Fibroblast of lung (primary cell): Measurements from ENCODE around the gene SMC1A. TPM values are rescaled to one million over a fixed set of nuclear protein-coding genes. Genes with fewer than 3 reads are reported as not detected.

Source experiments
- DNase-seq, 2 donors: peaks; one replicate each; pipeline versions ENCODE4 v3.0.0 to v3.0.0-alpha.2; 2010; ENCODE audit warnings: low read depth in 2 of 2
- H2AFZ ChIP-seq: 2 replicates; pipeline ENCODE4 v1.5.1; 2012; ENCODE audit warnings: low read length, control low read depth, inconsistent platforms
- H3K27ac ChIP-seq: 2 replicates; pipeline ENCODE4 v1.5.1; 2011; ENCODE audit warnings: low read length, control low read depth; ENCODE audit not compliant: insufficient read depth
- H3K27me3 ChIP-seq: 2 replicates; pipeline ENCODE4 v1.5.1; 2011; ENCODE audit warnings: mild to moderate bottlenecking, low read length; ENCODE audit not compliant: control insufficient read depth, insufficient read depth
- H3K36me3 ChIP-seq: 2 replicates; pipeline ENCODE4 v1.5.1; 2011; ENCODE audit warnings: low read length; ENCODE audit not compliant: control insufficient read depth, insufficient read depth
- H3K4me1 ChIP-seq: 2 replicates; pipeline ENCODE4 v1.5.1; 2011; ENCODE audit warnings: low read length; ENCODE audit not compliant: control insufficient read depth, insufficient read depth; ENCODE audit errors: extremely low read depth
- H3K4me2 ChIP-seq: 2 replicates; pipeline ENCODE4 v1.5.1; 2011; ENCODE audit warnings: low read length, control low read depth; ENCODE audit not compliant: insufficient read depth; ENCODE audit errors: extremely low read depth
- H3K4me3 ChIP-seq, 4 experiments: fragments of 200-600 bp in 1 of 4; sonication (generic) in 1 of 4; replicated peaks in 1 of 4; 2 replicates each; pipeline ENCODE4 v1.5.1; 2011 to 2016; ENCODE audit warnings: low read length in 4 of 4, low read depth in 3 of 4, mild to moderate bottlenecking in 3 of 4, control low read depth in 2 of 4, inconsistent platforms in 1 of 4, mixed read lengths in 1 of 4; ENCODE audit not compliant: insufficient read depth in 1 of 4; ENCODE audit errors: control extremely low read depth in 1 of 4
- H3K79me2 ChIP-seq: 2 replicates; pipeline ENCODE4 v1.5.1; 2012; ENCODE audit warnings: mild to moderate bottlenecking, low read length, inconsistent platforms; ENCODE audit not compliant: control insufficient read depth, insufficient read depth
- H3K9ac ChIP-seq: 2 replicates; pipeline ENCODE4 v1.5.1; 2011; ENCODE audit warnings: mild to moderate bottlenecking, low read length, control low read depth; ENCODE audit not compliant: insufficient read depth
- H3K9me3 ChIP-seq: 2 replicates; pipeline ENCODE4 v1.5.1; 2012; ENCODE audit warnings: low read depth, low read length; ENCODE audit not compliant: control insufficient read depth, insufficient read depth
- H4K20me1 ChIP-seq: 2 replicates; pipeline ENCODE4 v1.5.1; 2011; ENCODE audit warnings: low read length; ENCODE audit not compliant: control insufficient read depth, insufficient read depth; ENCODE audit errors: extremely low read depth
- CTCF ChIP-seq, 2 donors: IDR thresholded peaks in 1 of 2; conservative IDR thresholded peaks in 1 of 2; 1 replicate in 1 of 2; 2 replicates in 1 of 2; pipeline ENCODE4 v1.5.1; 2011 to 2012; ENCODE audit warnings: low read length in 2 of 2, control low read depth in 1 of 2, inconsistent platforms in 1 of 2, low read depth in 1 of 2, mild to moderate bottlenecking in 1 of 2
- EZH2 ChIP-seq: IDR thresholded peaks from 2 replicates; pipeline ENCODE4 v1.5.1; 2012; ENCODE audit warnings: low read length, control low read depth, mild to moderate bottlenecking; ENCODE audit errors: missing control alignments
- polyA plus RNA-seq, 2 donors: library from polyadenylated mRNA; depleted of rRNA in 1 of 2; stranded (reverse) in 1 of 2; unstranded in 1 of 2; fragments of >200 nt; gene quantifications; 2 replicates each; pipeline ENCODE4 v1.2.1, GENCODE V29; 2011 to 2012; ENCODE audit warnings: missing spikeins in 1 of 2
- total RNA-seq: library from RNA; depleted of rRNA; stranded (reverse); fragments of >200 nt; gene quantifications from 2 replicates; pipeline ENCODE4 v1.2.1, GENCODE V29; 2014

SMC1A gene
- total and polyA plus RNA-seq, 2 donors (not counting 1 experiment from before 2014, with no cell fraction given) = 9.6 to 23.5 TPM

GRCh38 chrX:53437206-53437605, 14.8 kb upstream of the SMC1A start:
- DNase-seq = no peak
- Histone ChIP-seq H3K4me3 (no peak overlapping the region), H3K27ac (no peak overlapping the region), H3K4me2 (no peak overlapping the region), H3K36me3 (peaks cover 1% of the 10 kb centered on the region), H3K9ac (no peak overlapping the region), H3K79me2 (peaks cover 8% of the 10 kb centered on the region), H2AFZ (no peak overlapping the region), H3K9me3 (no peaks in the 10 kb centered on the region), H4K20me1 (no peaks in the 10 kb centered on the region), H3K4me1 (peaks cover 2% of the 10 kb centered on the region), H3K27me3 (no peaks in the 10 kb centered on the region)
- no peak for TF ChIP-seq EZH2
- TF ChIP-seq CTCF (conservative IDR thresholded peaks at IDR 0.05 in 1 of 2, IDR thresholded peaks at IDR 0.05 in 1 of 2; ENCODE audit: low read depth in 1 of 2, low read length in 2 of 2) = no peak

- TF ChIP-seq CTCF (conservative IDR thresholded peaks at IDR 0.05 in 1 of 2, IDR thresholded peaks at IDR 0.05 in 1 of 2; ENCODE audit: low read depth in 1 of 2, low read length in 2 of 2) (peak; percentile 58 to 81), EZH2 (no peak)
- Histone ChIP-seq H3K79me2 (peaks cover 8% of the 10 kb centered on the region), H4K20me1 (no peaks in the 10 kb centered on the region), H3K4me2 (no peak overlapping the region), H3K9ac (no peak overlapping the region), H3K9me3 (no peaks in the 10 kb centered on the region), H3K4me1 (no peaks in the 10 kb centered on the region), H3K27ac (no peak overlapping the region), H2AFZ (no peak overlapping the region), H3K27me3 (no peaks in the 10 kb centered on the region), H3K4me3 (no peak overlapping the region), H3K36me3 (peaks cover 9% of the 10 kb centered on the region)
- DNase-seq = peak; percentile 64 to 66
Measured at GRCh38 chrX:53435997-53436396, 13.5 kb upstream of the SMC1A start.

GRCh38 chrX:53433651-53434639, 11.5 kb upstream of the SMC1A start, which contains the start of gene HSD17B10:
HSD17B10 (minus strand) TSS chrX:53434370; CDS start chrX:53434345, 25 bp downstream.
- peak; percentile 68 to 81 for DNase-seq
- H3K4me2 ChIP-seq = peak within 1 kb of the TSS; percentile 64
- H4K20me1 ChIP-seq = no peaks in the 10 kb centered on the region
- H3K27ac ChIP-seq = peak within 1 kb of the TSS; percentile 68
- no peaks in the 10 kb centered on the region for H3K27me3 ChIP-seq
- no peaks in the 10 kb centered on the region for H3K9me3 ChIP-seq
- peak within 1 kb of the TSS; percentile 72 to 84 (median 77) for H3K4me3 ChIP-seq
- TF ChIP-seq CTCF (conservative IDR thresholded peaks at IDR 0.05 in 1 of 2, IDR thresholded peaks at IDR 0.05 in 1 of 2; ENCODE audit: low read depth in 1 of 2, low read length in 2 of 2) = no peak
- TF ChIP-seq EZH2 = no peak
- H2AFZ ChIP-seq = peak within 1 kb of the TSS; percentile 91
- H3K9ac ChIP-seq = peak within 1 kb of the TSS; percentile 71
- H3K79me2 ChIP-seq = peaks cover 8% of the 10 kb centered on the region
- H3K36me3 ChIP-seq = peaks cover 9% of the 10 kb centered on the region
- H3K4me1 ChIP-seq = no peaks in the 10 kb centered on the region
